Testis (tissue), 3 donors: ENCODE measurements around the gene EGFR. TPM values are rescaled to one million over a fixed set of nuclear protein-coding genes. Genes with fewer than 3 reads are reported as not detected.
A peak's percentile ranks its signal among the peaks of the same experiment; 100 is the strongest.

Experiments used
- DNase-seq: peaks from one replicate; pipeline ENCODE4 v3.0.0-alpha.2; 2019
- H3K27ac ChIP-seq, 2 donors: fragments of 200-600 bp; sonication (generic); one replicate each; pipeline ENCODE4 v1.5.1; 2019
- H3K27me3 ChIP-seq: fragments of 200-600 bp; sonication (generic); one replicate; pipeline ENCODE4 v1.5.1; 2019
- H3K36me3 ChIP-seq: fragments of 200-600 bp; sonication (generic); one replicate; pipeline ENCODE4 v1.5.1; 2017; ENCODE audit warnings: low read depth; ENCODE audit errors: missing control alignments
- H3K4me1 ChIP-seq: fragments of 200-600 bp; sonication (generic); one replicate; pipeline ENCODE4 v1.5.1; 2019
- H3K4me3 ChIP-seq, 2 donors: fragments of 200-600 bp; sonication (generic); one replicate each; pipeline ENCODE4 v1.5.1; 2017 to 2019
- H3K9me3 ChIP-seq: fragments of 200-600 bp; sonication (generic); one replicate; pipeline ENCODE4 v1.5.1; 2017
- POLR2A ChIP-seq: fragments of 450-650 bp; IDR thresholded peaks from one replicate; pipeline ENCODE4 v1.6.1; 2017; ENCODE audit warnings: antibody characterized with exemption, mild to moderate bottlenecking, moderate library complexity
- WGBS, 2 donors: methylation state at CpG; one replicate each; pipeline ENCODE4 v1.1.5; 2018; 5-methylcytosine and 5-hydroxymethylcytosine counted together
- intact Hi-C: fragments of 100-400 bp; cut with DNase I; formaldehyde crosslinking; loops from one replicate; pipeline ENCODE4 v1.15.1; 2023; ENCODE audit warnings: low total_unique reads
- polyA plus RNA-seq: library from polyadenylated mRNA; stranded (reverse); fragments of 350-450 nt; fragmentation: Illumina TruSeq; extraction: RNeasy Lipid Tissue Mini Kit (QIAGEN cat#74804); gene quantifications from one replicate; pipeline ENCODE4 v1.2.3, GENCODE V29; 2014; ENCODE audit warnings: low read depth, low replicate concordance; ENCODE audit not compliant: insufficient read depth
- total RNA-seq, 2 donors: library from RNA; depleted of rRNA; stranded (reverse); fragments of >200 nt; gene quantifications; one replicate each; pipeline ENCODE4 v1.2.3, GENCODE V29; 2016
- TF ChIP-seq, protein P1 (sequence below), 3 experiments: fragments of 450-650 bp in 2 of 3; fragments of 200-600 bp in 1 of 3; sonication (generic) in 1 of 3; IDR thresholded peaks; one replicate each; pipeline ENCODE4 v1.5.1; 2016 to 2019; ENCODE audit warnings: antibody characterized with exemption in 3 of 3, mild to moderate bottlenecking in 2 of 3, moderate library complexity in 1 of 3

The EGFR gene
- total and polyA plus RNA-seq, 3 donors from 2014 or later = 11.0 to 45.0 (median 18.2) TPM

DNA sequence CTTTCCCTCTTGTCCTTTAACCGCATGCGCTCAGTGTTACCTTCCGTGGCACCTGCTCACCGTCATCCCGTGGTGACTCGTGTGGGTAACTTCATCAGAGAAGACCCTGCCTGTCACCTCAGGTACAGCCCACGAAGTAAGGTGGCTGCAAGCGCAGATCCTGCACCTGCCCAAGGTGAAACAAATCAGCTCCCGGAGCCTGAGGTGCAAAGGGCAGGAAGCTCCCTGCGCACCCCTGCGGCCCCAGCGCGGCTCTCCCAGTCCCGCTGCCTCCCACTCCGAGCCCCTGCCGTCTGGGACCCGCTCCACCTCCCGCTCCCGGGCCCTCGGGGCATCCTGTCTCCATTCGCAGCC, 235.4 kb downstream of the EGFR start:
- intact Hi-C loops = loop anchor here (2.0 kb wide), 1 partner anchor 469 kb away; no protein-coding TSS in a partner anchor
- WGBS, 2 donors = 31 to 50% methylated on average over 7 to 12 of the region's 21 CpGs
- Histone ChIP-seq H3K27ac (no peak overlapping the region), H3K4me3 (peak overlapping the region; percentile 58 to 69), H3K27me3 (no peaks in the 10 kb centered on the region), H3K36me3 (no peaks in the 10 kb centered on the region), H3K4me1 (peaks cover 13% of the 10 kb centered on the region), H3K9me3 (no peaks in the 10 kb centered on the region)
- no peak for DNase-seq
- TF ChIP-seq, protein P1, sequence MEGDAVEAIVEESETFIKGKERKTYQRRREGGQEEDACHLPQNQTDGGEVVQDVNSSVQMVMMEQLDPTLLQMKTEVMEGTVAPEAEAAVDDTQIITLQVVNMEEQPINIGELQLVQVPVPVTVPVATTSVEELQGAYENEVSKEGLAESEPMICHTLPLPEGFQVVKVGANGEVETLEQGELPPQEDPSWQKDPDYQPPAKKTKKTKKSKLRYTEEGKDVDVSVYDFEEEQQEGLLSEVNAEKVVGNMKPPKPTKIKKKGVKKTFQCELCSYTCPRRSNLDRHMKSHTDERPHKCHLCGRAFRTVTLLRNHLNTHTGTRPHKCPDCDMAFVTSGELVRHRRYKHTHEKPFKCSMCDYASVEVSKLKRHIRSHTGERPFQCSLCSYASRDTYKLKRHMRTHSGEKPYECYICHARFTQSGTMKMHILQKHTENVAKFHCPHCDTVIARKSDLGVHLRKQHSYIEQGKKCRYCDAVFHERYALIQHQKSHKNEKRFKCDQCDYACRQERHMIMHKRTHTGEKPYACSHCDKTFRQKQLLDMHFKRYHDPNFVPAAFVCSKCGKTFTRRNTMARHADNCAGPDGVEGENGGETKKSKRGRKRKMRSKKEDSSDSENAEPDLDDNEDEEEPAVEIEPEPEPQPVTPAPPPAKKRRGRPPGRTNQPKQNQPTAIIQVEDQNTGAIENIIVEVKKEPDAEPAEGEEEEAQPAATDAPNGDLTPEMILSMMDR (IDR thresholded peaks at IDR 0.05) = no peak
- no peak for TF ChIP-seq POLR2A

DNA sequence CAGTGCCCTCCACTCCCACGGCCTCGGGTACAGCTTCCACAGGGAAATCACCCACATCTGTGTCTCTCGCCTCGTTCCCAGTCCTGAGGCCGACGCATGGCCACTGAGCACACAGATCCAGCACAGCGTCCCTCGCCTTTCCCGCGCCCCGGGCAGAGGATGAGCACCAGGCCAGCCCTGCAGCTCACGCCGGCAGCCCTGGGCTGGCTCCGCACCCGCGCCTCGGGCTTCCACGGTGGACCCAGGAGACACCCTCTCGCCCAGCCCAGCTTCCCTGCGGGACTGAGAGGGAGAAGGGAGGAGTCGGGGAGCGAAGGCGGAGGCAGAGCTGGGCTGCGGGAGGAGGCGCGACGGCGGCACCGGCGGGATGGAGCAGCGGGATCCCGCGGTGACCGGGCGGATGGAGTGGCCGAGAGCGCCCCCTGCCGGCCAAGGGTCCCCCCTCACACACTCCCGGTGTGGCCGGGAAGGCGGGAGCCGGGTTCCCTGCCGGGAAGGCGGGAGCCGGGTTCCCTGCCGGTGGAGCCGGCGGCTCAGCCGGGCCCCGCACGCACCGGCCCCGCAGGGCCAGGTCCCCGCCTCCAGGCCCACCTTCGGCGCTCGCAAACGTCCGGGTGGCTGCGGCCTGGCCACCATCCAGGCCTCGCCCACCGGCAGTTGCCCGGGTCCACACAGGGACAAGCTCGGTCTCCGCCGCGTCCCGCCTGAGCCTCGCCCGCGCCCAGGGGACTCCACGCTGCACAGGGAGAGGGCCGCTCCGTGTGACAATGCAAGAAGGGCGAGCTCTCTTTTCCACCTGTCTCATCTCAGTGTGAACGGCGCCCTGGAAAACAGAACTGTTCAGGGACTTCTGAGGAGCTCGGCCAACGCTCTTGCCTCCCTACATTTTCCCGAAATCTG, 236.0 kb downstream of the EGFR start:
- intact Hi-C loops = loop anchor here (2.0 kb wide), 1 partner anchor 470 kb away; no protein-coding TSS in a partner anchor
- Histone ChIP-seq H3K4me3 (peak overlapping the region; percentile 58 to 69), H3K36me3 (no peaks in the 10 kb centered on the region), H3K27ac (peak overlapping the region in 1 of 2 donors; percentile 12), H3K27me3 (no peaks in the 10 kb centered on the region), H3K4me1 (peaks cover 7% of the 10 kb centered on the region), H3K9me3 (no peaks in the 10 kb centered on the region)
- WGBS, 2 donors = 0 to 2% methylated on average over 23 to 27 of the region's 80 CpGs
- TF ChIP-seq, protein P1 (IDR thresholded peaks at IDR 0.05) = peak; percentile 94 to 98 (median 96)
- no peak for TF ChIP-seq POLR2A
- peak; percentile 90 for DNase-seq

DNA sequence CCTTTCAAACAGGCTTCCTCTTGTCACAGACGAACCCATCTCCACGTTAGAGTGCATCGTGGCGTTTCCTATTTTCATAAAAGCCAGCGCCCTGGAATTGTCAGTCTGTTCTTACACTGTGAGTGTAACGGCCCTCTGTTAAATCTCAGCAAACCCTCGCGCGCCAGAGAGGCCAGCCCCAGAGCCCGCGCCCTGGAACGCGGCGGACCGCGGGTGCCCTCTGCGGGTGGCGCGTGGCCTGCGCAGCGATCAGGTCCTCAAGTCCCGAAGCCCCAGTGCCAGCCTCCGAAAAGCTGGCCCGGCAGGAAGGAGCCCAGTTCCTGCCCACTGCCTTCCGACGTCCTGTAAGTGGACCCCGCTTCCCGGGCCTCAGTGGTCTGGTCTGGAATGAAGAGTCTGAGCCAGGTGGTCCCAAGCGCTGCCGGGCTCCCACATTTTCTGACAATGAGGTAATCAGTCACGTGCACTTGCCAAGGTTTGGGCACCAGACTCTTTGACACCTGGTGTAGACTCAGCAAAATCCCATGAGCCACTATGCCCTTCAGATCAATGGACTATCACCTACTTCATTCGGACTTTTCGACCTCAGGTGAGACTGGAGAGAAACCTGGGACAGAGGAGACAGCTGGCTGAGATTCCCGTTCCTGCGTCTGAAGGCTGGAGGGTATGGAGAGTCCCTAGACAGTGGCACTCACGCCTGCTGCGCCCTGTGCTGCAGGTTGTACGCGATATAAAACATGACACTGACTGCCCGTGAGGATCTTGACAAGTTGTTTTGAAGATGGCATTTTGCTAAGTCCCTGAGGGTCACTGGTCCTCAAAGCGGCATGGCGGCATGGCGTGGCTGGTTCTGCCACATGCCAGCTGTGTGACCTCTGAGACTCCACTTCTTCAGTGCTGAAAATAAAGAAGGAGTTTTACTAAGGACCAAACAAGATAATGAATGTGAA, 237.0 kb downstream of the EGFR start:
- H3K4me1 ChIP-seq = peaks cover 6% of the 10 kb centered on the region
- H3K4me3 ChIP-seq = peak overlapping the region; percentile 58 to 69
- DNase-seq = peak; percentile 88
- H3K27ac ChIP-seq = peak overlapping the region in 1 of 2 donors; percentile 12
- H3K9me3 ChIP-seq = no peaks in the 10 kb centered on the region
- no peaks in the 10 kb centered on the region for H3K27me3 ChIP-seq
- TF ChIP-seq, protein P1 (IDR thresholded peaks at IDR 0.05) = peak; percentile 72 to 90 (median 85)
- no peak for TF ChIP-seq POLR2A
- no peaks in the 10 kb centered on the region for H3K36me3 ChIP-seq
- WGBS, 2 donors = 19 to 26% methylated on average over 33 to 43 of the region's 43 CpGs
- intact Hi-C loops = loop anchor here (2.0 kb wide), 1 partner anchor 471 kb away; no protein-coding TSS in a partner anchor

DNA sequence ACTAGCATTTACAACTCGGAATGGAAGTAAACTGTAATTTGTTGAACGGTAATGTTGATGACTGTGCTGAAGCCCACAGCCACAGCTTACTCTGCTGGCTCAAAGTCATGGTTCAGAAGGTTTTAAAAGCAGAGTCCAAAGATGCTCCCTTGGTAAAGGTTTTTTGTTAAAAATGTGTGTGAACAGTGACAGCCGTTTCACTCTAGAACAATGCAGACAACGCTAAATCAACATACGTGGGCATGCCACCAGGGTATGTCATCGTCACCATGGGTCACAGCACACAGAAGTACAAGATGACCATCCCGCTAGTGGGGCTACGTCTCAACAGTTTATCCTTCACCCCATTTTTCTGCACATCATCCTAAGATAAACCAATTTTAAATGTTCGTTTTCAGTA, 239.8 kb downstream of the EGFR start:
- no peaks in the 10 kb centered on the region for H3K36me3 ChIP-seq
- TF ChIP-seq POLR2A = no peak
- TF ChIP-seq, protein P1 (IDR thresholded peaks at IDR 0.05) = no peak
- H3K4me1 ChIP-seq = peaks cover 6% of the 10 kb centered on the region
- H3K27ac ChIP-seq = no peak overlapping the region
- no peaks in the 10 kb centered on the region for H3K9me3 ChIP-seq
- H3K27me3 ChIP-seq = no peaks in the 10 kb centered on the region
- no peak overlapping the region for H3K4me3 ChIP-seq
- intact Hi-C loops = no loop called here
- 90 to 92% methylated on average over 9 of the region's 9 CpGs for WGBS, 2 donors
- DNase-seq = no peak
